GM12801 (cell line): ENCODE results near the gene KIAA1328.

Experiments used
- TF ChIP-seq, protein P1 (sequence below): IDR thresholded peaks from one replicate; pipeline ENCODE4 v1.5.1; 2011; ENCODE audit warnings: control low read depth; ENCODE audit not compliant: insufficient read length; ENCODE audit errors: extremely low read depth

KIAA1328 gene

DNA sequence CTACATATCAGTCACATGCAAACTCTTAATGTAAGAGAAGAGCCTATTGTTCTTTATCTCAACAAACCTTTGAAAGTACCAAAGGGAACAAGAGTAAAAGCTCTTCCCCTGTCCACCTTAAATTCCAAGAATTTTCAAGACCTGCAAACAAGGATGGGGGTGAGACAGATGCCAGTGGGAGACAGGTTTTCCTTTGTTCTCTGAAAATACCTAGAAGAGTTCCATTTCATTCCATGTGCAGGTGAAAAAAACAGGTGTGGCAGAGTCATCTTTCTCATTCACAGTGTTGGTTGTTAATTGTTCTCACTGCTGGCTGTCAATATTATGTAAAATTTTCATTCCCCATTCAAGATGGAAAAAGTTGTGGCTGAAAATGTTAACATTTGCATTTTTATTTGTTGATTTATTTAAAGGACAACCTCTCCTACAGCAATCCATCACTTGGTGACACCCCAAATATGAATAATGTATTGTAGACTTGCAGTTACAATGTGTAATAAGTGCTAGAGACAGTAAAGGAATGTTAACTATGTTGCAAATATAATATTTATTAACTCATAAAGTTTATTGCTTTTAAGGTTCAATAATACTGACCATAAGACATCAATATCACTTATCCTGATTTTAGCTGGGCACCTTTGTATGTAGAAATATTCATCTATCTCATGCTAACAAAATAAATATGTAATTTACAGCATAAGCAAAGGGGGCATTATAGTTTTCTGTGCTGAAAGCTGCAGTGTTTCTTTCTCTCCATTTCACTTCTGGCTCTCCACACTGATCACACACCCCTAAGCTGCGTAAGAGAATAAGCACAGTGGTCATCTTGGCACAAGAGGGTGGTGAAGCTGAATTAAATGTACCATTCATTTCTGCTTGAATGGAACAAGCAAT is 347.0 kb downstream of the KIAA1328 start:
- TF ChIP-seq, protein P1, sequence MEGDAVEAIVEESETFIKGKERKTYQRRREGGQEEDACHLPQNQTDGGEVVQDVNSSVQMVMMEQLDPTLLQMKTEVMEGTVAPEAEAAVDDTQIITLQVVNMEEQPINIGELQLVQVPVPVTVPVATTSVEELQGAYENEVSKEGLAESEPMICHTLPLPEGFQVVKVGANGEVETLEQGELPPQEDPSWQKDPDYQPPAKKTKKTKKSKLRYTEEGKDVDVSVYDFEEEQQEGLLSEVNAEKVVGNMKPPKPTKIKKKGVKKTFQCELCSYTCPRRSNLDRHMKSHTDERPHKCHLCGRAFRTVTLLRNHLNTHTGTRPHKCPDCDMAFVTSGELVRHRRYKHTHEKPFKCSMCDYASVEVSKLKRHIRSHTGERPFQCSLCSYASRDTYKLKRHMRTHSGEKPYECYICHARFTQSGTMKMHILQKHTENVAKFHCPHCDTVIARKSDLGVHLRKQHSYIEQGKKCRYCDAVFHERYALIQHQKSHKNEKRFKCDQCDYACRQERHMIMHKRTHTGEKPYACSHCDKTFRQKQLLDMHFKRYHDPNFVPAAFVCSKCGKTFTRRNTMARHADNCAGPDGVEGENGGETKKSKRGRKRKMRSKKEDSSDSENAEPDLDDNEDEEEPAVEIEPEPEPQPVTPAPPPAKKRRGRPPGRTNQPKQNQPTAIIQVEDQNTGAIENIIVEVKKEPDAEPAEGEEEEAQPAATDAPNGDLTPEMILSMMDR = no peak

DNA sequence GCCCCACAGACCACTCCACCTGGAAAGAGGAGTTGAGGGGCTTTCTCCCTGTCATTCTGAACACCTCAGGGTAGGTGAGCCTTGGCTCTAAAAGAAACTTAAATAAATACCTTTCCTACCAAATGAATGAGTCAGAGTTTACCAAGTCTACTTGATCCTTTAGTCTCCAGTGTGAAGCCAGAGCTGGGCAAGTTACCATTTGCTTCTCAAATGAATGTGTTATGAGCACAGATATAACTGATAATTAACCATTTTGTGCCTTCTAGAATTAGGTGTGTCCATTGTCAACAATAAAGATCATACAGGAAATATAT is 347.7 kb downstream of the KIAA1328 start:
- TF ChIP-seq, protein P1 = no peak

DNA sequence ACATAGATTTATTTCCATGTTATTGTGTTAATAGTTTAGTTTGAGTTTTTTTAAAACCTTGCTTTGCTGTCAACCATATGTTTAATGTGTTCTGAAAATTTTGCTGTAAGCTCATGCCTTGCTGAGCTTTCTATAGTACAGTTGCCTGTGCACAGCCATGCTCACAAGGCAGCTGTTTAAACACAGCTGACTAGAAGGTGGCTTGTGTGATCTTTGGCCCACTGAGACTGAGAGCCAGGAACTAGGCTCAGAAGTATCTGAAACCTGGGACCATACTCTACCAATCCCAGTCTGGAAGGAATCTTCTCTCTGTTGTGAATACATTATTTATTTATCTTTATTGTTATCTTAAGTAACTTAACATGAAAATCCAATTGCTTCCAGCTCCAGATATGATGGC is 350.5 kb downstream of the KIAA1328 start:
- TF ChIP-seq, protein P1 = no peak

DNA sequence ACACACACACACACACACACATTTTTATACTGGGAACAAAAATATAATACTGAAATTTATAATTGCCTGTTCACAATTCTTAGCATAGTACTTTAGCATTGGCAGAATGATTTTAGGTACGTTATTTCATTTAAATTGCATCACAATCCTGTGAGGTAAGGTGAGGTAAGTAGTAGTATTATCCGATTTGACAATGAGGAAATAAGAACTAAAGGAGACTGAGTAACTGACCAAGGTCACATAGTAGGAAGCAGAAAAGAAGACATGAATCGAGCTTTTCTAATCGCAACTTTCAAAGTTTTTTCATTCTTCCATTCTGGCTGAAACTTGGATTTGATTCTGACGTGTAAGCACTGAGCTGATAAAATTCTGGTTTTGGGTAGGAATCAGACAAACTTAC is 351.2 kb downstream of the KIAA1328 start:
- TF ChIP-seq, protein P1 = no peak

- TF ChIP-seq, protein P1 = no peak
Observed at GRCh38 chr18:37182340-37183135, 353.6 kb downstream of the KIAA1328 start.

DNA sequence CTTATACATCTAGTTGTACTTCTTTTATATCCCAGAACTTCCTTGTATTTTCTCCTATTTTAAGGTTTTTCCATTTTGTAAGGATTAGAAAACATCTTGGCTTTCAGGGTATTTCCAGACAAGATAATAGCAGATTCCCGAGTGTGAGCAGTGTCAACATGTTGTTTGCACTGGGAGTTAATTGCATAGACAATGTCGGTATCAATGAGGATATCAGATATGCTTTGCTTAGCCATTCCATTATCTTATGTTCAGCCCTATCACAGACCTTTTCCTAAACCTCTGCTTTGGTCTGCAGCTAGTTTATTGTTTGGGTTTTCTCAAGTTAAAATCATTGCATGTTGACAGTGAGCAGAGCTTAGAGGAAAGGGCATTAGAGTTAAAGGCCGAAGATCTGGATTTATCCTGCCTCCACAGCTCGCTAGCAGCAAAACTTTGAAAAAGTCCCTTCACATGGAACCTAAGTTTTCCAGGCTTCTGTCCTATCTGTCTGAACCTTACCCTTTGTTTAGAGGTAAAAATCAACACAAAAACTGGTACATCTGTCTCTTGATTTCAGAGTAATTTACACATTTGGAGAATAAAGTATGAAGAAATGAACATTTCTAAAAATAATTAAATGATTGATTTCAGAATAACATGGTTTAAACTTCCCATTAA is 355.4 kb downstream of the KIAA1328 start:
- TF ChIP-seq, protein P1 = no peak

GRCh38 chr18:37188016-37188791 is 359.3 kb downstream of the KIAA1328 start:
- TF ChIP-seq, protein P1 = no peak
